Neural crest cell (in vitro differentiated cells): Measurements from ENCODE around the gene FLG2. TPM values are rescaled to one million over a fixed set of nuclear protein-coding genes. Genes with fewer than 3 reads are reported as not detected.

ENCODE experiments used
- DNase-seq: peaks from one replicate; pipeline ENCODE4 v3.0.0; 2021; ENCODE audit warnings: low read depth, mixed read lengths, low spot score
- H3K27ac Mint-ChIP-seq: one replicate; pipeline ENCODE4 v1.8.0; 2021; ENCODE audit warnings: mild to moderate bottlenecking, mixed read lengths; ENCODE audit not compliant: unreplicated experiment
- H3K27me3 Mint-ChIP-seq: 2 replicates; pipeline ENCODE4 v1.8.0; 2021; ENCODE audit warnings: low read depth, mild to moderate bottlenecking, mixed read lengths
- H3K36me3 Mint-ChIP-seq: 2 replicates; pipeline ENCODE4 v1.8.0; 2021; ENCODE audit warnings: low read depth, mild to moderate bottlenecking, mixed read lengths
- H3K4me1 Mint-ChIP-seq: 2 replicates; pipeline ENCODE4 v1.8.0; 2021; ENCODE audit warnings: mixed read lengths
- H3K4me3 Mint-ChIP-seq: one replicate; pipeline ENCODE4 v1.8.0; 2021; ENCODE audit warnings: mild to moderate bottlenecking, mixed read lengths
- H3K9me3 Mint-ChIP-seq: 2 replicates; pipeline ENCODE4 v1.8.0; 2021; ENCODE audit warnings: mixed read lengths
- CTCF ChIP-seq: fragments of 200-600 bp; sonication (generic); conservative IDR thresholded peaks from 2 replicates; pipeline ENCODE4 v1.5.0; 2021; ENCODE audit warnings: antibody characterized with exemption, mild to moderate bottlenecking
- total RNA-seq: library from RNA; stranded (reverse); gene quantifications from 2 replicates; pipeline ENCODE4 v1.2.1, GENCODE V29; 2021

FLG2 gene
- total RNA-seq, 1 donor from 2014 or later: not detected

- H3K27me3 Mint-ChIP-seq: no peaks in the 10 kb centered on the region
- no peak overlapping the region for H3K4me3 Mint-ChIP-seq
- peaks cover 21% of the 10 kb centered on the region for H3K9me3 Mint-ChIP-seq
- no peak for DNase-seq
- H3K36me3 Mint-ChIP-seq: no peaks in the 10 kb centered on the region
- H3K27ac Mint-ChIP-seq: no peak overlapping the region
- H3K4me1 Mint-ChIP-seq: no peaks in the 10 kb centered on the region
- no peak for TF ChIP-seq CTCF
Measured at GRCh38 chr1:152367436-152367835, 7.6 kb upstream of the FLG2 start.

GRCh38 chr1:152356736-152357135 lies 3.1 kb downstream of the FLG2 start:
- H3K4me1 Mint-ChIP-seq: no peaks in the 10 kb centered on the region
- no peak for DNase-seq
- TF ChIP-seq CTCF: no peak
- no peaks in the 10 kb centered on the region for H3K27me3 Mint-ChIP-seq
- no peak overlapping the region for H3K27ac Mint-ChIP-seq
- H3K9me3 Mint-ChIP-seq: peaks cover 34% of the 10 kb centered on the region
- H3K4me3 Mint-ChIP-seq: no peak overlapping the region
- peaks cover 33% of the 10 kb centered on the region for H3K36me3 Mint-ChIP-seq

- Mint-ChIP-seq H3K9me3 (peaks cover 29% of the 10 kb centered on the region), H3K27me3 (no peaks in the 10 kb centered on the region), H3K36me3 (peaks cover 23% of the 10 kb centered on the region), H3K27ac (no peak overlapping the region), H3K4me3 (no peak overlapping the region), H3K4me1 (no peaks in the 10 kb centered on the region)
- TF ChIP-seq CTCF: no peak
- DNase-seq: no peak
Measured at GRCh38 chr1:152349611-152350010, 10.2 kb downstream of the FLG2 start.

- Mint-ChIP-seq H3K36me3 (peaks cover 15% of the 10 kb centered on the region), H3K9me3 (peaks cover 21% of the 10 kb centered on the region), H3K27me3 (no peaks in the 10 kb centered on the region), H3K27ac (no peak overlapping the region), H3K4me3 (no peak overlapping the region), H3K4me1 (no peaks in the 10 kb centered on the region)
- TF ChIP-seq CTCF: no peak
- DNase-seq: no peak
Measured at GRCh38 chr1:152348447-152348846, 11.4 kb downstream of the FLG2 start.

GRCh38 chr1:152347116-152347728 lies 12.6 kb downstream of the FLG2 start:
- no peak overlapping the region for H3K4me3 Mint-ChIP-seq
- DNase-seq: peak; percentile 3
- no peaks in the 10 kb centered on the region for H3K4me1 Mint-ChIP-seq
- H3K27ac Mint-ChIP-seq: no peak overlapping the region
- TF ChIP-seq CTCF: peak; percentile 61
- no peaks in the 10 kb centered on the region for H3K27me3 Mint-ChIP-seq
- peaks cover 14% of the 10 kb centered on the region for H3K9me3 Mint-ChIP-seq
- peaks cover 3% of the 10 kb centered on the region for H3K36me3 Mint-ChIP-seq
